Psoas muscle (tissue), 8 donors: ENCODE measurements around the gene BTC. TPM values are rescaled to one million over a fixed set of nuclear protein-coding genes. Genes with fewer than 3 reads are reported as not detected.
"Not testable (repeated sequence)": the region's sequence is repeated elsewhere in the genome, so short reads cannot be mapped to it uniquely, and the experiment has no call there.

Experiments
- ATAC-seq, 4 donors: fragments of 200-7000 bp; cut with Tn5 transposase; one replicate each; pipeline ENCODE4 v1.9.1; 2020; ENCODE audit warnings: moderate library complexity in 3 of 4, mild to moderate bottlenecking in 2 of 4
- DNase-seq, 2 donors: peaks; one replicate each; pipeline ENCODE4 v3.0.0-alpha.2; 2020
- H3K27ac ChIP-seq: fragments of 200-600 bp; one replicate; pipeline ENCODE4 v1.8.0; 2022
- H3K27me3 ChIP-seq, 3 donors: fragments of 200-600 bp in 1 of 3; one replicate each; pipeline versions ENCODE4 v1.6.1 to v1.8.0; 2013 to 2022; ENCODE audit warnings: low read length in 2 of 3, mild to moderate bottlenecking in 2 of 3, moderate library complexity in 1 of 3; ENCODE audit not compliant: insufficient read depth in 3 of 3
- H3K36me3 ChIP-seq, 2 donors: fragments of 200-600 bp in 1 of 2; one replicate each; pipeline versions ENCODE4 v1.6.1 to v1.8.0; 2013 to 2022; ENCODE audit warnings: low read depth in 1 of 2, mild to moderate bottlenecking in 1 of 2, moderate library complexity in 1 of 2; ENCODE audit not compliant: insufficient read depth in 1 of 2
- H3K4me1 ChIP-seq: fragments of 200-600 bp; one replicate; pipeline ENCODE4 v1.8.0; 2022
- H3K4me3 ChIP-seq: fragments of 200-600 bp; one replicate; pipeline ENCODE4 v1.8.0; 2022; ENCODE audit warnings: mild to moderate bottlenecking
- H3K9me3 ChIP-seq: fragments of 200-600 bp; one replicate; pipeline ENCODE4 v1.8.0; 2022
- CTCF ChIP-seq: fragments of 200-600 bp; IDR thresholded peaks from one replicate; pipeline ENCODE4 v1.8.0; 2022; ENCODE audit warnings: antibody characterized with exemption
- WGBS, 3 donors: extraction: QIAGEN DNeasy Blood & Tissue Kit; methylation state at CpG; one replicate each; pipeline versions ENCODE4 v1.1.6 to v1.1.7; 2013; 5-methylcytosine and 5-hydroxymethylcytosine counted together
- intact Hi-C, 2 donors: fragments of 100-400 bp; cut with DNase I; formaldehyde crosslinking; loops; one replicate each; pipeline versions ENCODE4 v1.11.0 to v1.14.2; 2022
- polyA plus RNA-seq, 3 donors: library from polyadenylated mRNA; stranded (reverse); fragments of 200-250 nt; gene quantifications; one replicate each; pipeline ENCODE4 v1.2.3, GENCODE V29; 2013
- total RNA-seq, 4 donors: library from RNA; stranded (reverse); fragmentation: NEBNext Ultra II Directional in 2 of 4; extraction: Animal tissue kit (Norgen Biotek cat#: 25700) in 2 of 4; gene quantifications; one replicate each; pipeline versions ENCODE4 v1.2.1 to v1.2.4, GENCODE V29; 2021 to 2023
- donor health status: healthy with polysubstance abuse.
- donor health status: DM: no; HTN: no; CAD: no; lungs with moderate emphysema.
- donor health status: Bipolar disorder and iron deficiency.
- donor health status: healthy.
- donor health status: DM: yes; HTN: yes; CAD: no.
- donor health status: DM: no; HTN: no; CAD: no.
- donor health status: DM: no; HTN: no; CAD: no.
- donor health status: DM: yes; HTN: yes; CAD: no.

The BTC gene
- total and polyA plus RNA-seq, 7 donors: 0.05 to 0.22 (median 0.14) TPM; not detected in 1

- intact Hi-C loops: no loop called here
- Histone ChIP-seq H3K4me3 (no peak overlapping the region), H3K4me1 (no peaks in the 10 kb centered on the region), H3K36me3 (no peaks in the 10 kb centered on the region), H3K27me3 (peaks cover 0 to 1% (median 0%) of the 10 kb centered on the region in 3 donors), H3K9me3 (no peaks in the 10 kb centered on the region), H3K27ac (no peak overlapping the region)
- no peak for DNase-seq
- no peak for TF ChIP-seq CTCF
- ATAC-seq: no peak
- 37 to 52% (median 42%) methylated on average over 1 of the region's 1 CpG for WGBS, 3 donors
Observed at GRCh38 chr4:74823194-74823593, 28.9 kb upstream of the BTC start.

- intact Hi-C loops: no loop called here
- peaks cover 0 to 1% (median 0%) of the 10 kb centered on the region in 3 donors for H3K27me3 ChIP-seq
- H3K27ac ChIP-seq: no peak overlapping the region
- no peaks in the 10 kb centered on the region for H3K9me3 ChIP-seq
- H3K4me1 ChIP-seq: no peaks in the 10 kb centered on the region
- 88 to 94% (median 92%) methylated on average over 2 of the region's 2 CpGs for WGBS, 3 donors
- no peak for DNase-seq
- no peaks in the 10 kb centered on the region for H3K36me3 ChIP-seq
- TF ChIP-seq CTCF: no peak
- ATAC-seq: no peak
- H3K4me3 ChIP-seq: no peak overlapping the region
Observed at GRCh38 chr4:74822603-74823002, 28.3 kb upstream of the BTC start.

GRCh38 chr4:74821541-74821940, 27.2 kb upstream of the BTC start:
- Histone ChIP-seq H3K27ac (no peak overlapping the region), H3K4me1 (no peaks in the 10 kb centered on the region), H3K9me3 (no peaks in the 10 kb centered on the region), H3K4me3 (no peak overlapping the region), H3K36me3 (no peaks in the 10 kb centered on the region), H3K27me3 (peaks cover 0 to 1% (median 0%) of the 10 kb centered on the region in 3 donors)
- ATAC-seq (no peak), DNase-seq (no peak)
- TF ChIP-seq CTCF: no peak
- intact Hi-C loops: no loop called here

GRCh38 chr4:74814052-74814451, 19.7 kb upstream of the BTC start:
- ATAC-seq (no peak), DNase-seq (no peak)
- H3K27me3 ChIP-seq: no peaks in the 10 kb centered on the region
- no peak overlapping the region for H3K4me3 ChIP-seq
- H3K36me3 ChIP-seq: no peaks in the 10 kb centered on the region
- no peaks in the 10 kb centered on the region for H3K4me1 ChIP-seq
- no peaks in the 10 kb centered on the region for H3K9me3 ChIP-seq
- no peak overlapping the region for H3K27ac ChIP-seq
- intact Hi-C loops: no loop called here
- no peak for TF ChIP-seq CTCF

DNA sequence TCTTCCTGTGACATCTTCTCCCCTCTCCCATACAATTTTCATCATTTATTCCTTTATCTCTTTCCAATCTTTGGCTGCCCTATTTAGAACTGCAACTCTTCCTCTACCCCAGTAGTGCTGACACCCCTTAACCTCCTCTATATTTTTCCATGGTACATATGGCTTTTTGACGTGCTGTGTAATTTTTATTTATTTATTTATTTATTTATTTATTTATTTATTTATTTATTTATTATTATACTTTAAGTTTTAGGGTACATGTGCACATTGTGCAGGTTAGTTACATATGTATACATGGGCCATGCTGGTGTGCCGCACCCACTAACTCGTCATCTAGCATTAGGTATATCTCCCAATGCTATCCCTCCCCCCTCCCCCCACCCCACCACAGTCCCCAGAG, 17.7 kb upstream of the BTC start:
- H3K4me3 ChIP-seq, DNase-seq, H3K9me3 ChIP-seq, H3K4me1 ChIP-seq, ATAC-seq, intact Hi-C loops, H3K27ac ChIP-seq, H3K36me3 ChIP-seq, H3K27me3 ChIP-seq: not testable (repeated sequence)
- WGBS, 3 donors: 81 to 84% (median 82%) methylated on average over 3 of the region's 3 CpGs
